ENCODE measurements around the gene ACIN1. TPM values are rescaled to one million over a fixed set of nuclear protein-coding genes. Genes with fewer than 3 reads are reported as not detected.

The ACIN1 gene
- polyA plus RNA-seq, 1 donor, result 365 TPM

GRCh38 chr14:23043754-23044153 is 51.2 kb downstream of the ACIN1 start:
- DNase-seq, result no peak

- no peak for DNase-seq
Measured at GRCh38 chr14:23043145-23043544, 51.8 kb downstream of the ACIN1 start.

- DNase-seq, result no peak
Measured at GRCh38 chr14:23042162-23042965, 52.6 kb downstream of the ACIN1 start, which contains the start of gene PSMB11. PSMB11 (plus strand) TSS chr14:23042212; CDS start chr14:23042226, 14 bp downstream.

- no peak for DNase-seq
Measured at GRCh38 chr14:23041729-23042128, 53.2 kb downstream of the ACIN1 start.

- no peak for DNase-seq
Measured at GRCh38 chr14:23040100-23040499, 54.8 kb downstream of the ACIN1 start.

GRCh38 chr14:23035303-23036144 is 59.4 kb downstream of the ACIN1 start:
- no peak for DNase-seq

GRCh38 chr14:23034498-23035302 is 60.2 kb downstream of the ACIN1 start, which contains the start of gene PSMB5:
PSMB5 (minus strand) TSS chr14:23034900; CDS start chr14:23034881, 19 bp downstream.
- DNase-seq, result peak; percentile 96

GRCh38 chr14:23033801-23034497 is 61.0 kb downstream of the ACIN1 start:
- DNase-seq, result no peak

GRCh38 chr14:23033251-23033727 is 61.6 kb downstream of the ACIN1 start:
- DNase-seq, result no peak

GRCh38 chr14:23030936-23031335 is 64.0 kb downstream of the ACIN1 start:
- no peak for DNase-seq

- no peak for DNase-seq
Measured at GRCh38 chr14:23028799-23029198, 66.1 kb downstream of the ACIN1 start.

- DNase-seq, result peak; percentile 78
Measured at GRCh38 chr14:23025151-23025814, 69.7 kb downstream of the ACIN1 start.

- no peak for DNase-seq
Measured at GRCh38 chr14:23024612-23025075, 70.3 kb downstream of the ACIN1 start.

GRCh38 chr14:23023795-23024152 is 71.2 kb downstream of the ACIN1 start:
- no peak for DNase-seq

- no peak for DNase-seq
Measured at GRCh38 chr14:23023022-23023794, 71.7 kb downstream of the ACIN1 start.

GRCh38 chr14:23021889-23022442 is 73.0 kb downstream of the ACIN1 start:
- no peak for DNase-seq

GRCh38 chr14:23021434-23021833 is 73.5 kb downstream of the ACIN1 start:
- no peak for DNase-seq

- no peak for DNase-seq
Measured at GRCh38 chr14:23020143-23021128, 74.5 kb downstream of the ACIN1 start.
